Measurements from ENCODE around the gene WSCD1.

Gene WSCD1

GRCh38 chr17:6108382-6108781, 38.2 kb downstream of the WSCD1 start:
- DNase-seq (ENCODE audit: low read depth), result no peak

GRCh38 chr17:6108987-6109386, 38.8 kb downstream of the WSCD1 start:
- DNase-seq (ENCODE audit: low read depth), result no peak

DNA sequence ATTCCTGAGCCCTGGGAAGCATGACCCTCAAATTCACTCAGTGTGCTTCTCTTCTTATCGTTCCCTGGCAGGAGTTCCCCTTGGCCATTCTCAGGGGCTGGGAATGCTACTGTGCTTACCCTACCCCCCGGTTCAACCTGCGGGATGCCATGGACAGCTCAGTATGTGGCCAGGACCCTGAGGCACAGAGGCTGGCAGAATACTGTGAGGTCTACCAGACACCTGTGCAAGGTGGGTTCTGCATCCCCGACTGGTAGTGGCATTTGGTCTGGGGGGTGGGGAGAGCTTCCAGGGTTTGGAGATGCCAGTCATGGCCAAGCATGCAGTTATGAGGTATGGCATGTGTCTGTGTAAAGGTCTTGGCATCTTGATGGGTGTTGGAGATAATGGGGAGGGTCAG, 39.4 kb downstream of the WSCD1 start:
- no peak for DNase-seq (ENCODE audit: low read depth)

DNA sequence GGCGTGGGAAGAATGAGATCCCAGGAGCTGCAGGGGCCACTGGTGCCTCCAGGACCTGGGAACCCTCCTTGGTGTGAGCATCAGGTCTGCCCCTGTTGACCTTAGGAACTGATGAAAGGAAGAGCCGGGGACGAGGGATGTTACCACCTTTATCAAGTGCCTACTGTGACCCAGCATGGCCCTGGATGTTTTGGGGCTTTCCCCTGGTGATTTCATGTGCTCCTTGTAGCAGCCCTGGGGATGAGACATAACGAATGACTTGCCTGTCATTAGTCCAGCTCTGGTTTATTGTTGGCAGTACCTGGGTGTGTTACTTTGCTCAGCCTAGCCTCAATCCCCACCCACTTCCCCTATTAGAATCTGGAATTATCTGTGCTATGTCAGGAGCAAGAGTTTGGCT, 39.9 kb downstream of the WSCD1 start:
- no peak for DNase-seq (ENCODE audit: low read depth)

- no peak for DNase-seq (ENCODE audit: low read depth)
Observed at GRCh38 chr17:6110592-6110991, 40.4 kb downstream of the WSCD1 start.

DNA sequence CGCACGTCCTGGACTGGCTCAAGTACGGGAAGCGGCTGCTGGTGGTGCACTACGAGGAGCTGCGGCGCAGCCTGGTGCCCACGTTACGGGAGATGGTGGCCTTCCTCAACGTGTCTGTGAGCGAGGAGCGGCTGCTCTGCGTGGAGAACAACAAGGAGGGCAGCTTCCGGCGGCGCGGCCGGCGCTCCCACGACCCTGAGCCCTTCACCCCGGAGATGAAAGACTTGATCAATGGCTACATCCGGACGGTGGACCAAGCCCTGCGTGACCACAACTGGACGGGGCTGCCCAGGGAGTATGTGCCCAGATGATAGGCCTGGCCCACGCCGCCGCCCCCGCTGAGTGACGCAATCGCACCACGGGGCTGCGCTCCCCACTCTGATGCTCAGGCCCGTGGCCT, 50.2 kb downstream of the WSCD1 start:
- no peak for DNase-seq (ENCODE audit: low read depth)

- no peak for DNase-seq (ENCODE audit: low read depth)
Observed at GRCh38 chr17:6124856-6125255, 54.7 kb downstream of the WSCD1 start.

DNA sequence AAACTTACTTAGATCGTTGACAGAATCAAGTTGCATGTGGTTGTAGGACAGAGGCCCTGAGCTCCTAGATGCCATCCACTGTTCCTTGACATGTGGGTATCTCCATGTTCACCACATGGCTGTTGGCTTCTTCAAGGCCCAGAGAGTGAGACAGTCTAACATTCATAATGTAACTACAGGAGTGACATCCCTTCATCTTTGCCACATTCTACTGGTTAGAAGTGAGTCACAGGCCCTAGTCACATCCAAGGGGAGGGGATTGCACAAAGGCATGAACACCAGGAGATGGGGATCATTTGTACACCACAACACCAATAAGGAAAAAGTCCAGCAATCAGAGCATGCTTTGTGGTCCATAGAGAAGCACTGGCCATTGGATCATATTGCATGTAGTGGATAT, 56.6 kb downstream of the WSCD1 start:
- DNase-seq (ENCODE audit: low read depth), result no peak

GRCh38 chr17:6134721-6135120, 64.5 kb downstream of the WSCD1 start:
- DNase-seq (ENCODE audit: low read depth), result no peak

- DNase-seq (ENCODE audit: low read depth), result no peak
Observed at GRCh38 chr17:6135236-6135635, 65.1 kb downstream of the WSCD1 start.

DNA sequence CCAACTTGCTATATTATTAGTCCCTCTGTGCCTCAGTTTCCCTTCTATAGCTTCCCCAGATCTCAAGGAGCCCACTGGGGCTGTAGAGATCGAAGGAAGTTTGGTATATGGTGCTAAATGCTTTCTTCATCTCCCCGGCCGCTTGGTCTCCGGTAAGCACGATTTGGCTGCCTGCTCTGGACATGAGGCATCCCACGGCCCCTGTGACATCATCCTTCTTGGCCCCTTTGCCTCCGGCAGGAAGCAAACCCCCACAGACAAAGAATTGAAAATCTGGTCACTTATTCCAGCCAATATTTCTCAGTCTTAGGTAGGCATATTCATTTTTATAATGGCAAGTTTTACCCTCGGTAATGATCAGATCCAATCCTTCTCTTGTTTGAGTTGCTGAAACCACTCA, 65.8 kb downstream of the WSCD1 start:
- no peak for DNase-seq (ENCODE audit: low read depth)

DNA sequence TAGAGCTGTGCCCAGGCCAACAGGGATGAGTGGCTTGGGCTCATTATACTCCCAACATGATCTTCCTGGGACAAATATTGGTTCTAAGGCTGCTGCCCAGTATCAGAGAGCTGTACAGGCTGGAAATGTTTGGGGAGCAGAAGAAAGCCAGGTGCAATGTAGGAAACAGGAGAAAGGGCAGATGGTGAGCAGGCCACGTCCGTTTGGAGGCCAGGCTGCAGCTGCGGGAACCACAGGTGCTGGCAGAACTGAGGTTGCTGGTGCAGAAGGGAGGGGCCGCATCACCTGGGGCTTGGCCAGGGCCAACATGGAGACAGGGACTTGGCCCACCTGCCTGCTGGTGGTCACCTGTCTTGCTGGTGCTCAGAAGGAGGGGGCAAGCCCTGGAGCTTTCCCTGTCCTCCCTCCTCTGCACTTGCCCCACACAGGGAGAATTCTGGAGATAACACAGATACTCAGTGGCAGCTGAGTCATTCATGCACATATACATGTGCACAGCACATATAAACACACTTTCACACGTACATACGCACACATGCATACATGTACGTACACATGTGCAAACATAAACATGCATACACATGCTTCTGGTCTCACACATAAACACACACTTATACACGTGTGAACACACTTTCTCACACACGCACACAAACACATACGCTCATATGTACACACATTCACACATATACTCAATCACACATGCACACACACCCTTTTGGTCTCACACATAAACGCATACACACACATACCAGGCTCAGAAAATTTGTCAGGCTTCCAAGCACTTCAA, 67.7 kb downstream of the WSCD1 start:
- DNase-seq (ENCODE audit: low read depth), result no peak

DNA sequence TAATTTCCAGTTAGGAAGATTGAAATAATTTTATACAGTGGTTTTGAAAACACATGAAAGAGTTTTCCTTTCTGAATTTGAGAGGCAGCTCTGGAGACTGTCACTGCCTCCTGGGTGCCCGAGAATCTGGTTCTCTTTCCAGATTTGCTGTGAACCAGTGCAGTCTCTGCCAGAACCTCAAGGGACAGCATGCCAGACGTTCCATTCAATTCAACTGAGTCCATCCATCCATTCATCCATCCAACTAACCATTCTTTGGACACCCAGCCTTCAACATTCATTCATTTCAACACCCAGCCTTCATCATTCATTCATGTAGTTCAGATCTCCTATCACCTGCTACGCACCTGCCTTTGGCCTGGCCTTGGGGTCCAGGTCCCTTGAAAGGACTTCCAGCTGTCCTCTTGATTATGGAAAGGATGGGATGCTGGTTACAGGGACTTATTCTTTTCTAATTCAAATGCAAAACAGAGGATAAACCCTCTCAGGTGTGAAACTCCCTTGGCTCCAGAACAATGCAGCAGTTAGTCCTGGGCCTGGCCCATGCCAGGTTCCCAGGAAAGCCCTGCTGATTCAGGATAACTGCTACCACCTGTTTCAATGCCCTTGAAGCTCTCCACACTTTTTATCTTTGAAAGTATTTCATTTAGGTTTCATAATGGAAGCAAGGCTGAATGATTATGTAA, 68.7 kb downstream of the WSCD1 start:
- DNase-seq (ENCODE audit: low read depth), result no peak

GRCh38 chr17:6139447-6139832, 69.3 kb downstream of the WSCD1 start:
- DNase-seq (ENCODE audit: low read depth), result no peak

- no peak for DNase-seq (ENCODE audit: low read depth)
Observed at GRCh38 chr17:6140188-6140587, 70.0 kb downstream of the WSCD1 start.

GRCh38 chr17:6140728-6141330, 70.7 kb downstream of the WSCD1 start:
- DNase-seq (ENCODE audit: low read depth), result no peak

DNA sequence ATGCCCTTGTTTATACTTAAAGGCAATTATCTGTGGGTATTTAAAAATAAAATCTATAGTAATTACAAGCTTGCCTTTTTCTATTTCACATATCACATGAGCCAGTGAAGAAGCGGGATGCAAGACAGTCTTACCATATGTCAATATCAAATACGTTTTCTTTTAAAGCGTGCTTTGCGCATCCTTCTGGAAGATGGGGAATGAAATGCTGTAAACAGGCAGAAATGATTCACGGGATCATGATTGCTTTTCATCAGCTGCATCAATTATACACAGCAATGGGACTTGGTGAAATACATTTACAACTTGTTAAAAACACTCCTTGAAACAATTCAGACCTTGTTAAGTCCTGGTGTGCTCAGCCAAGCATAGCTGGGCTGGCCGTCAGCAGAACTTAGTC, 72.5 kb downstream of the WSCD1 start:
- no peak for DNase-seq (ENCODE audit: low read depth)

DNA sequence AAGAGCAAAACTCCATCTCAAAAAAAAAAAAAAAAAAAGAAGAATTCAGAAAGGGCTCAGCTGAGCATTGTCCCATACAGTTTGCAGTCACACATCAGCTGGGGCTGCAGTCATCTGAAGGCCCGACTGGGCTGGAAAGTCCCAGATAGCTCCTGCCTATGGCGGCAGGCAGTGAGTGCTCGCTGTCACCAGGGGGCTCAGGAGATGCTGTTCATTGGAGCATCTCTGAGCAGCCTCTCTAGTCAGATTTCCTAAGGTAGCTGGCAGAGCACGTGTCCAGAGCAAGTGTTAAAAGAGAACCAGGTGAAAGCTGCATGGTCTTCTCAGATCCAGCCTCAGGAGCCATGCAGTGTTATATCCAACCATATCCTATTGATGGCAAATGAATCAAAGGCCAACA, 75.8 kb downstream of the WSCD1 start:
- DNase-seq (ENCODE audit: low read depth), result no peak

DNA sequence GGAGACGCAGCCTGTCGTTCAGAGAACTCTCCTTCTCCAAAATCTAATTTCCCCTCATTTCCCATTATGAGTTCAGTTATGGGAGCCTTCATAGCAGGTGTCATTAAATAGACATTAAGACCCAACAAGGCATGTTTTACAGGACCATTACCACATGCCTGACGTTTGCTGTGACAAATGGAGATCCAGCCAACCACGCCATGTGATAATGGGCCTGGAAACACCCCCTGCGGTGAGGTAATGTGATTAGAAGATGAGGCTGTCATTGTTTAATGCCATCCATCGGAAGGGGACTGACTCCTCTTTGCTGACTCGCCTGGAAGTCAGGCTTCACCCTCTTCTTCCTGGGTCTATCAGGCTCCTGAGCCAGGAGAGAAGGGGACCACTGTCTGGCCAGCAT, 76.9 kb downstream of the WSCD1 start:
- DNase-seq (ENCODE audit: low read depth), result no peak

DNA sequence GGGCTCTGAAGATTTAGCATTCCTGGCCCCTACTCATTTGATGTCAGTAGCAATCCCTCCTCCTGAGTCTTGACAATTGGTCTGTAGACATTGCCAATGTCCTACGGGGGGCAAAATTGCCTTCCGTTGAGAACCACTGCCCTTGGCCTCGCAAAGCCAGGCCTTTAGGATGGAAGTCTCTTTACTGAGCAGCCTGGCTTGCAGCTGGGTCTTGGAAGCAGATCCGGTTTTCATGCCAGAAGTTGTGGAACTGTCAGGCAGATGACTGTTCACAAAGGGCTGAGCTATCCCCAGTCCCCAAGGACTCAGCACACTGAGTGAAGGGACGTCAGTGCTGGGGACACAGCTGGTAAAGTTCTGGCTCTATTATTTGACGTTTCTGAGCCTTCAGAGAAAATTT, 83.2 kb downstream of the WSCD1 start:
- DNase-seq (ENCODE audit: low read depth), result no peak

- no peak for DNase-seq (ENCODE audit: low read depth)
Observed at GRCh38 chr17:6157716-6158115, 87.5 kb downstream of the WSCD1 start.

- DNase-seq (ENCODE audit: low read depth), result no peak
Observed at GRCh38 chr17:6159541-6160231, 89.5 kb downstream of the WSCD1 start.

GRCh38 chr17:6160232-6160555, 90.0 kb downstream of the WSCD1 start:
- DNase-seq (ENCODE audit: low read depth), result no peak
